GM19238 (cell line): Measurements from ENCODE around the gene PCDHGC5.

ENCODE experiments used
- DNase-seq: peaks from one replicate; pipeline ENCODE4 v3.0.0; 2011; ENCODE audit warnings: low spot score; ENCODE audit not compliant: insufficient read length

Gene PCDHGC5

GRCh38 chr5:141490771-141491170 is 1.9 kb downstream of the PCDHGC5 start:
- DNase-seq, result no peak

- DNase-seq, result no peak
Measured at GRCh38 chr5:141491323-141492167, 2.7 kb downstream of the PCDHGC5 start.

- DNase-seq, result no peak
Measured at GRCh38 chr5:141492168-141492885, 3.4 kb downstream of the PCDHGC5 start.

- no peak for DNase-seq
Measured at GRCh38 chr5:141493500-141494422, 4.9 kb downstream of the PCDHGC5 start.

- no peak for DNase-seq
Measured at GRCh38 chr5:141494761-141495452, 6.0 kb downstream of the PCDHGC5 start.

GRCh38 chr5:141495453-141495811 is 6.6 kb downstream of the PCDHGC5 start:
- DNase-seq, result no peak

GRCh38 chr5:141496038-141496437 is 7.2 kb downstream of the PCDHGC5 start:
- no peak for DNase-seq

- no peak for DNase-seq
Measured at GRCh38 chr5:141501761-141502160, 12.9 kb downstream of the PCDHGC5 start.

- DNase-seq, result no peak
Measured at GRCh38 chr5:141503681-141504080, 14.8 kb downstream of the PCDHGC5 start.

- DNase-seq, result no peak
Measured at GRCh38 chr5:141504216-141504615, 15.3 kb downstream of the PCDHGC5 start.

- DNase-seq, result no peak
Measured at GRCh38 chr5:141506381-141507155, 17.7 kb downstream of the PCDHGC5 start.

GRCh38 chr5:141507387-141508091 is 18.7 kb downstream of the PCDHGC5 start:
- no peak for DNase-seq

GRCh38 chr5:141508440-141508797 is 19.5 kb downstream of the PCDHGC5 start:
- DNase-seq, result no peak

GRCh38 chr5:141508798-141509611 is 20.1 kb downstream of the PCDHGC5 start:
- no peak for DNase-seq

GRCh38 chr5:141510160-141510559 is 21.3 kb downstream of the PCDHGC5 start:
- DNase-seq, result no peak

- no peak for DNase-seq
Measured at GRCh38 chr5:141510850-141511601, 22.1 kb downstream of the PCDHGC5 start.

- DNase-seq, result no peak
Measured at GRCh38 chr5:141511771-141512325, 23.0 kb downstream of the PCDHGC5 start.

- DNase-seq, result peak; percentile 66
Measured at GRCh38 chr5:141512390-141512910, 23.6 kb downstream of the PCDHGC5 start.
